Ishikawa (cell line): ENCODE data around the gene EPB42.

Experiments used
- CEBPB ChIP-seq: IDR thresholded peaks from 2 replicates; pipeline ENCODE4 v1.6.1; 2012
- FOXM1 ChIP-seq: IDR thresholded peaks from 2 replicates; pipeline ENCODE4 v1.6.1; 2012; ENCODE audit warnings: low read depth, borderline replicate concordance
- TCF12 ChIP-seq: IDR thresholded peaks from 2 replicates; pipeline ENCODE4 v1.6.1; 2012; ENCODE audit warnings: low read depth
- YY1 ChIP-seq: IDR thresholded peaks from 2 replicates; pipeline ENCODE4 v1.6.1; 2012; ENCODE audit warnings: low read depth
- TF ChIP-seq, protein P1 (sequence below): IDR thresholded peaks from 2 replicates; pipeline ENCODE4 v1.6.1; 2012; ENCODE audit warnings: low read depth, mild to moderate bottlenecking
- TF ChIP-seq, protein P2 (sequence below): IDR thresholded peaks from 2 replicates; pipeline ENCODE4 v1.6.1; 2012

DNA sequence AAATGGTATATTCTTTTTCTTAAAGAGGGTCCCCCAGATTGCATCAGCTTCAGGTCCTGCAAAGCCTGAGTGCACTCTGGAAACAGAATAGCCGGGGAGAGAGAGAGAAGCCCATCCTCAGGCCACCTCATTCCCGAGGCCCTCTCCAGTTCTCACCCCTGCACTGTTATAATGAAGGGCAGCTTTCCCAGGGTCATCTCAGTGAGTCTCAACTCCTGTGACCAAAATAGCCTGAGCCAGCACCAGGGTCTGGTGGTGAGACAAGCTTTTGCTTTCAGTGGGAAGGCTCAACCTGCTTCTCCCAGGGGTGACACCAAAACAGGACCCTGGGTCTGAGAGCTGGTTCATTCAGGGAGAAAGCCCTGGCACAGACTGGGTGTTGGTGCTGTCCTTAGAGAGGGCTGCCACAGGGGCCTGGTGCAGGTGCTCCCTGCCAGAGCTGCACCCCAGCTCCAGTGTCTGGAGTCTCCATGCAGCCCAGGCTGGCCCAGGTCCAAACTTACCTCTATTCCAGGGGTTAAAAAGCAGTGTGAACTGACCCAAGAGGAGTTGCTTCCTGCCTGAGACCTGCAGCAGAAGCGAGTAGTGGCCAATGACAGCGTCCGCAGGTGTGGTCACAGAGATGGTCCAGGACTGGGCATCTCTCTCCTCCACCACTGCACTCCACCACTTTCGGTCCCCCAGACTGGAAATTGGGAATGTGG lies 6.1 kb downstream of the EPB42 start:
- TF ChIP-seq, protein P1, sequence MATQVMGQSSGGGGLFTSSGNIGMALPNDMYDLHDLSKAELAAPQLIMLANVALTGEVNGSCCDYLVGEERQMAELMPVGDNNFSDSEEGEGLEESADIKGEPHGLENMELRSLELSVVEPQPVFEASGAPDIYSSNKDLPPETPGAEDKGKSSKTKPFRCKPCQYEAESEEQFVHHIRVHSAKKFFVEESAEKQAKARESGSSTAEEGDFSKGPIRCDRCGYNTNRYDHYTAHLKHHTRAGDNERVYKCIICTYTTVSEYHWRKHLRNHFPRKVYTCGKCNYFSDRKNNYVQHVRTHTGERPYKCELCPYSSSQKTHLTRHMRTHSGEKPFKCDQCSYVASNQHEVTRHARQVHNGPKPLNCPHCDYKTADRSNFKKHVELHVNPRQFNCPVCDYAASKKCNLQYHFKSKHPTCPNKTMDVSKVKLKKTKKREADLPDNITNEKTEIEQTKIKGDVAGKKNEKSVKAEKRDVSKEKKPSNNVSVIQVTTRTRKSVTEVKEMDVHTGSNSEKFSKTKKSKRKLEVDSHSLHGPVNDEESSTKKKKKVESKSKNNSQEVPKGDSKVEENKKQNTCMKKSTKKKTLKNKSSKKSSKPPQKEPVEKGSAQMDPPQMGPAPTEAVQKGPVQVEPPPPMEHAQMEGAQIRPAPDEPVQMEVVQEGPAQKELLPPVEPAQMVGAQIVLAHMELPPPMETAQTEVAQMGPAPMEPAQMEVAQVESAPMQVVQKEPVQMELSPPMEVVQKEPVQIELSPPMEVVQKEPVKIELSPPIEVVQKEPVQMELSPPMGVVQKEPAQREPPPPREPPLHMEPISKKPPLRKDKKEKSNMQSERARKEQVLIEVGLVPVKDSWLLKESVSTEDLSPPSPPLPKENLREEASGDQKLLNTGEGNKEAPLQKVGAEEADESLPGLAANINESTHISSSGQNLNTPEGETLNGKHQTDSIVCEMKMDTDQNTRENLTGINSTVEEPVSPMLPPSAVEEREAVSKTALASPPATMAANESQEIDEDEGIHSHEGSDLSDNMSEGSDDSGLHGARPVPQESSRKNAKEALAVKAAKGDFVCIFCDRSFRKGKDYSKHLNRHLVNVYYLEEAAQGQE: no peak
- TF ChIP-seq CEBPB (no peak), FOXM1 (no peak), TCF12 (no peak), YY1 (no peak)
- TF ChIP-seq, protein P2, sequence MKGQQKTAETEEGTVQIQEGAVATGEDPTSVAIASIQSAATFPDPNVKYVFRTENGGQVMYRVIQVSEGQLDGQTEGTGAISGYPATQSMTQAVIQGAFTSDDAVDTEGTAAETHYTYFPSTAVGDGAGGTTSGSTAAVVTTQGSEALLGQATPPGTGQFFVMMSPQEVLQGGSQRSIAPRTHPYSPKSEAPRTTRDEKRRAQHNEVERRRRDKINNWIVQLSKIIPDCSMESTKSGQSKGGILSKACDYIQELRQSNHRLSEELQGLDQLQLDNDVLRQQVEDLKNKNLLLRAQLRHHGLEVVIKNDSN: no peak
